HG03378 (cell line): ENCODE results near the gene SLC6A11.

Experiments
- ATAC-seq: cut with Tn5 transposase; IDR thresholded peaks from one replicate; pipeline ENCODE4 v1.9.1; 2021; ENCODE audit warnings: mild to moderate bottlenecking, moderate library complexity; ENCODE audit not compliant: unreplicated experiment

Gene SLC6A11

DNA sequence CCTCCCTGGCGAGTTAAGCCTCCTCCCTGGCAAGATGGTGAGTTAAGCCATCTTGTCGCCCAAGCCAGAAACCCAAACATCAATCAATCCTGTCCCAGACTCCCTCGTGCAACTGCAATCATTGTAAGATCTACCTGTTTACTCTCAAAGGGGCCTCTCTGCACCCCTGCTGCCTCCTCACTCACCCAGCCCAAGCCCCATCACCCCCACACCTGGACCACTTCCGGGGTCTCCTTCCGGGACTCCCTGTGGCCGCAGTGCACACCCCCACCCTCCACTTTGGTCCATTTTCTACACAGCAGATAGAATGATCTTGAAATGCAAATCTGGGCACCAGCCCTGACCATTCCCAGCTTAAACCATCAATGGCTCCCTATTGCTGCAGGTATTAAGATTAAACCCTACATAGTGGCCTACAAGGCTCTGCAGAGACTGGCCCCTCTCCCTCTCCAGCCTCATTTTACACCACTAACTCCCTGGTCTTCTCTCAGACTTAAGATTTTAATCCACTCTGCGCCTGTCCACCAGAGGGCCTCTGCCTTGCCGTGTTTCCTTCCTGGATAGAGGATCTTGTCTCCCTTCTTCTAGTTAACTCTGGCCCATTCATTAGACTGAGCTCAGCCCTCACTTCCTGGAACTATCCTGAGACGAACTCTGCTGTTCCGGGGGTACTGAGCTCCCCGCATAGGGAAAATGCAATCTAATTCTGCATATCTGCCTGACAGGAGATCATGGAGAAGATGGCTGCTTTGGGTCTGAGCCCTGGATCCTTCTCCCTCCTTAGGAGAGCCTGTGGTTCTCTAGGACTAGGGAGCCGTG lies 134.7 kb downstream of the SLC6A11 start:
- no peak for ATAC-seq

DNA sequence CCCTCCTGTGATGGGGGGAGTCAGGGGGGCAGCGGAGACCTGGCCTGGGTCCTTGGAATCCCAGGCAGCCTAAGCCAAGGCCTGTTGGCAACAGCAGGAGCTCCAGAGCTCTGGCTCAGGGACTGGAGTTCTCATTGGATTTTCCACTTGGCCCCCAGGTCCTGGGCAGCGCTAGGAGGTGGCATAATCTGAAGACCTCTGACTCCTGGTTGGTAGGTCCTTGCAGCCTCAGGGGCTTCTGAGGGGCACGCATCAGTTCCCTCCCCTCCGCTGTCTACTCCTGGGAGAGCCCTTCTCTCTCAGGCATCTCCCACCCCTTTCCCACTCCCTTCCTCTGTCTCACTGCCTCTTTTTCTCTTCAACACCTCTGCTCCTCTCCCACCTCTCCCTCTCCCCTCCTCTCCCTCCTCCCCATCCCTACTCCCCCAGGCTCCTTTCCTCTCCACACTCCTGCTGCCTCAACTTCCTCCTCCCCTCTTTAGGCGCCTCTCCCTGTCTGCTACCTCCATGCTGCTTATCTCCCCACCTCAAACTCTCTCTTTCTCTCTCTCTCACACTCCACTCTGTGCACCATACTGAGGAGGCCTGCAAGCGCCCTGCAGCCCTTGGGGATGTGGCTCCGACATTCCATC lies 135.4 kb downstream of the SLC6A11 start:
- no peak for ATAC-seq

DNA sequence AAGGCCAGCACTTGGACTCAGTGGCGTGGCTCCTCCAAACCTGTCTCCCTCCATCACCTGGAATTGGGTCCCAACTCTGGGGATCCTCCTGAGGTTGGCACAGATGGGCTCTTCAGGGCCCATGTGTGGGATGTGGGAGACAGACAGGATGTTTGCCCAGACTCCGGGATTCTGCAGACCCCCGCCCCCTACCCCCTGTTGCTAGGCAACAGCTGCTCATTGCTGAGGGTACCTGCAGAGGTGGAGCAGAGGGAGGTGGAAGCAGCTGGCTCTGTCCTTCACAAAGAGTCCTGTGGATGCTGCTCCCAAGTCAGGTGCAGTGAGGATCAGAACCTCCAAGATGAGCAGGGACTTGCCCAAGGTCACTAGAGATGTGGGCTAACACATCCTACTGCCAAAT lies 136.5 kb downstream of the SLC6A11 start:
- ATAC-seq: no peak

DNA sequence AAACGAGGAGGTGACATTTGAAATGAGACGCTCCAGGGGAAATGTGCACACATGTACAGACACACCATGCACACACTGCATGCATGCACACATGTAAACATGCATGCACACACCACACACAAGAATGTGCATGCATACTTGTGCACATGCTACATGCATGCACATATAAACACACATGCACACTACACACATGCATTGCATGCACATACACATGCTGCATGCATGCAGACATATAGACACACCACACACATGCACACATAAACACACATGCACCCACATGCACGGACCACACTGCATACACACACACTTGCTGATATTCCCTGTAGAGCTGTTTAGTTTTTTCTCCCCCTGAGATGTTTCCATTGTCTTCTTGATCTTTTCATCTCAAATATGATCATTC lies 138.7 kb downstream of the SLC6A11 start:
- ATAC-seq: no peak

DNA sequence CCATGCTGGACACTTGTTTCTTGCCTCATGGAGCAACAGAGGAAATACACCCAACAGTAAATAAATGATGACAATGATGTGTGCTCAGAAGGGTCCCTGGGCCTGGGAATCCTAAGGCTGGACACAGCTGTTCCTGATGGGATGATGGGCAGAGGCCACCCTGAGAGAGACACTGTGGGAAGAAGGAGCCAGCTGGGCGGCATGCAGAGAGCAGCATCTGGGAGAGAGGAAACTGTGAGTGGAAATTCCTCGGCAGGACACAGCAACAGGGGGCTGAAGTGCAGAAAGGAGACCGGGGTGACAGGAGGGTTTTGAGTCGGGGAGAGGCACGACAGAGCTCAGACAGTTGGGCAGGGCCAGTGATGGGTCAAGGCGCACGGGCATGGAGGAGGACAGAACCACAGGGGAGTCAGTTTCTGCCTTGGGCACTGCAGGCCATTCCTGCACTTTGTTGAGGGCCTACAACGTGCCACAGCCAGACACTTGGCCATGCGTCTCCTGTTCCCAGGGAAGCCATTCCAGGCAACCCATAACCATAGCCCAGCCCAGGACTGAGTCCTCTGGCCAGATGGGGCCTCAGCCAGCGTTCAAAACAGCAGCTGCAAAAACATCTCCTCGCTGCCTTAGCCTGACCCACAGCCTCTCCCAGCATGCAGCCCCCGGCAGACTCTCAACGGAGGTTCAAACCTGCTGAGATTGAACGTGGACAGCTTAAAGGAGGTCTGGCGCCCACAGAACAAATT lies 139.9 kb downstream of the SLC6A11 start:
- no peak for ATAC-seq

DNA sequence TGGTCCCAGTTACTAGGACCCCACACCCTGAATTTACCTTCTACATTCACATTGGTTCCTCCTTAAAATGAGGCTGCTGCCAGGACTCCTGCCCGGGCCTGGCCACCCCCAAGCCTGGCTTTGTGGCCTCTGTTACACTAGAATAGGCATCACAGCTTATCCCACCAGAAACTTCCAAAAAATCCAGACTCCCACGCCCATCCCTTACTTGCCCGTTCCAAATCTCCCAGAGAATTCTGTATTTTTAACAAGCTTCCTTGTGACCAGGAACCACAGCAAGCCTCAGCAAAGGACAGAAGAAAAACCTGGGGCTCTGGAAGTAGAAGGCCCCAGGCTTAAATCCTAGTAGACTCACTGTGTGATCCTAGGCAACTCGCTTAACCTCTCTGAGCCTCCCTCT lies 140.5 kb downstream of the SLC6A11 start:
- ATAC-seq: no peak

DNA sequence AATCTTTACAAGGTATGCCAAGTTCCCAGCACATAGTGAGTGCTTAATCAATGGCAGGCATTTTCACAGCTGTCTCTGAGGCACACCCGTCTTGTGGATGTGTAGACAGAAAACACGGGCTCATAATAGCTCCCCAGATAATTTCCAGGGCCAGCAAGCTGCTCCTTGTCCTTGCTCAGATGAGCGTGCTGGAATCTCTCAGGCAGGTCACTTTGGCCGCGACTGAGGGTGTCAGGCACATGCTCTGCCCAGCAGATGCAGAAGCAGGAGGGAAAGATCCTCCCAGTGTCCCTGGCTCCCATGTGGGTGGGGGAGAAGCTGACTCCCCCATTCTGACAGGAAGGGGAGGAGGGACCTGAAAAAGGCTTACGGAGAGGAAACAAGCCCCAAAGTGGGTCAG lies 141.0 kb downstream of the SLC6A11 start:
- no peak for ATAC-seq

DNA sequence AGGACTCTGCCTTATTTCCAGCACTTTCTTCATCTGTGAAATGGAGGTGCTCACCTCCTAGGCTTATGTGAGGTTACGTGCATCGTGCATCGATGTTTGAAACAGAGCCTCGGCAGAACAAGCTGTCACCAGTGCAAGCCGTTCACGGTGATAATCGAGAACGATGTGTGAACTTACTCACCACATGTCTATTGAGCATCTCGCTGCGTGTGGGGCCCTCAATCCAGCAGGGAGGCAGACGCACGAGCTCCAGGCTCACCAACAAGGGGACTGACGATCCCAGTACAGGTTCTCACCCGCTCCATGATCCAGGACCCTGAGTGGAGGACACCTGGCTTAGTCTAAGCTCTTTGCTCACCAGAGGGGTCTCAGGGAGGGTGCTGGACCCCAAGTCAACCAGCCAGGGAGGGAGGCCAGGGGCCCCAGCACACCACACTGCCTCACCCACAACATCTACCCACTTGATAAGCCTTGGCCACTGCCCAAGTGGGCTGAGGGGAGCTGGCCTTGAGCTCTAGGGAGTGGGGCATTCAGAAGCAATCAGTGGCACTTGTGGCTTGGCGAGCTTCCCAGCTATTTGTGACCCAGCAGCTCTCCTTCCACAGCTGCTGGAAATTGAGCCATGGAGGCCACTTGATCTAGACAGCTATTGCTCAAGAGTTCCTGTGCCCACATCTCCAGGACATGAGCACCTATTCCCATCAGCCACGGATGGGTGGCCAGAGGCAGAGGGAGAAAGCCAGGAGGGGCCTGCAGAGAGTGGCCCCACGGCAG lies 142.1 kb downstream of the SLC6A11 start:
- ATAC-seq: no peak

DNA sequence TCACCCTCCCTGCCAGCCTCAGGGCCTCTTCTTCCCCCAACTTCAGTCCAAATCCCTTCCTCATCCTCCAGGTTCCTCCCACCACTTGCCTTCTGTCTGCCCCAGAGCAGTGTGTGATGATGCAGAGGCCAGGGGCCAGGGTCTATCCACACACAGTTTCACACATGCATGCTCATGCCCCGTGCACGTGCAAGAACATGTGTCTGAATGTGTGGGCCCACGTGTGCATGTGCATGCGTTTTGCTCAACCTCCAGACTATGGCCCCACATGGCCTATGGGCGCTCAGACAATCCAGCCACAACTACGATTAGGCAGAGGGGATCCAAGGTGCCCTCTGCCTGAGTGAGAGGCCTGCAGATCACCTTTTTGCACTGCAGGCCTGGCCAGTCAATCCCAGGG lies 144.2 kb downstream of the SLC6A11 start:
- no peak for ATAC-seq

DNA sequence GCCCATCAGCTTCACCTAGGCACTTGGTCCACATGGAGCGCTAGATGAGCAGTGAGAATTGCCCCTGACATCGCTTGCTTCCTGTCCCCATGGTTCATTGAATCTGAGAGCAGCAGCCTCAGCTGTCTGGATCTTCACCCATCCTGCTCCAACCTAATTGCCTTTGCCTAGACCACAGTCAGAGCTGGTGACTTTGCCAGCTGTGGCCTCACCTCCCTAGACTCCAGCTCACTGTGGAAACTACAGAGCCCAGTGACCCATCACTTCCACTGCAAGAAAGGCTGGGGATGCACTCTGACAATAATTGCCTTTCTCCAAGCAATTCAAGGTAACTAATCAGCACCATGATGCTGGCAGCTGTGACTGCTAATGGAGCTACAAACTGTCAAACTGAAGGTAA lies 145.9 kb downstream of the SLC6A11 start:
- ATAC-seq: no peak

DNA sequence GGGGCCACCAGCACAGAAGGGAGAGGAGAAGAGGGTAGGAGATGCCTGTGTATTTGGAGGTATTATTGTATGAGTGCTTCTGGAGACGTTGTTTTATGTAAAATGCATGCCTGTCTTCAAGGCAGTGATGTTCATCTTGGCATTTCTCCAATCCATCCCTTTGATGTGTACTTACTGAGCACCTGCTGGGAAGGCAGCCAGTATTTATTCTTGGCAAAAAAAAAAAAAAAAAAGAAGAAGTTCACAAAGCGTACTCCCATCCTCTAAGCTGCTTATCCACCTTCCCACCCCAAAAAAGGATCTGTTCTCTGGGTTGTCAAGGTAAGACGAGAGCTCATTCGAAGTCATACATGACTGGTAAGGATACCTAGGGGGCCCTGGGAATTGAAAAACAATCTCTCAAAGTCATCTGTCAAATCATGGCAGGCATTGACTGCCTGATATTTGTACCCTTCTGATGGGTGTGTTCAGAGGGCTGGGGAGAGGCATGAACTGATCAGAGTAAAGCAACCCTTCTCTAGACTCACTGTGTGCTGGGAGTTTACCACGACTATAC lies 146.5 kb downstream of the SLC6A11 start:
- no peak for ATAC-seq

DNA sequence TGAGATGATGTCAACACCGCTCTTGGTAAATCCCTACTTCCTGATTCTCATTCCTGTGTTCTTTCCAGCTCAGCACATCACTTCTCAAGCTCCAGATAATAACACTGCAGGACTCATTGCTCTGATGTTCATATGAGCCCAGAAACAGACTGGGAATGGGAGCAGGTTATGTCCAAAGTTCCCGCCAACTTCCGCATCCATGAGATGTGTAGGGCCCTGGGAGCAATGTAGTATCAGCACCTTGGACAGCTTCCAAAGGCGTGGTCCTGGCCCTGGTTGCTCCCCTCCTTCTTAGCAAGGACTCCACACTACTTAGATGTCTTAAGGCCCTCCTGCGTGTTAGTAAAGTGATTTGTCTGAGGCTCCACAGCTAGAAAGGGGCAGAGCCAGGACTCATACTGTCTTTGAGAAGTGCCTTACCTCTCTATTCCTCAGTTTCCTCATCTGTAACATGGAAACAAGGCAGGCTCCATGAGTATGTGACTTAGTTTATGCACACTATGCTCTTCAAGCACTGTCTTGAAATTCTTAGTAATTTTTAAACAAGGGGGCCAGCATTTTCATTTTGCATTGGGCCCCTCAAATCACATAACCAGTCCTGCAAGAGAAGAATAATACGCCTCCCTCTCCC lies 148.6 kb downstream of the SLC6A11 start:
- no peak for ATAC-seq

DNA sequence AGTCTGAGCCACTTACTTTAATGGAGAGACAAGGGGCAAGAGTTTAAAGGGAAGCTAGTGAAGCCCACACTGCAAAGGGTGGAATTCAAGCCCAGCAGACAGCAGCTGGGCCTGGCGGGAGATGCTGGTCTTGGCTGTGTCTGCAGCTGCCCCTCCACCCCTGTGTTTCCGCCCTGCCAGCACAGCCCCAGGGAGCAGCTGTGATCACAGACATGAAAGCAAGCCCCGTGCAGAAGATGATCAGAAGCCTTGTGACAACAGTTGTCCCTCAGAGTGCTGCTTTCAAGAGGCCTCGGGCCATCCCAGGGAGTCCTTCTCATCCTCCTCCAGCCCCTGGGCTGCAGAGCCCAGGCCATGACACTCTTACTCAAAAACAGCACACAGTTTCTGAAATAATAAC lies 152.4 kb downstream of the SLC6A11 start:
- ATAC-seq: no peak

DNA sequence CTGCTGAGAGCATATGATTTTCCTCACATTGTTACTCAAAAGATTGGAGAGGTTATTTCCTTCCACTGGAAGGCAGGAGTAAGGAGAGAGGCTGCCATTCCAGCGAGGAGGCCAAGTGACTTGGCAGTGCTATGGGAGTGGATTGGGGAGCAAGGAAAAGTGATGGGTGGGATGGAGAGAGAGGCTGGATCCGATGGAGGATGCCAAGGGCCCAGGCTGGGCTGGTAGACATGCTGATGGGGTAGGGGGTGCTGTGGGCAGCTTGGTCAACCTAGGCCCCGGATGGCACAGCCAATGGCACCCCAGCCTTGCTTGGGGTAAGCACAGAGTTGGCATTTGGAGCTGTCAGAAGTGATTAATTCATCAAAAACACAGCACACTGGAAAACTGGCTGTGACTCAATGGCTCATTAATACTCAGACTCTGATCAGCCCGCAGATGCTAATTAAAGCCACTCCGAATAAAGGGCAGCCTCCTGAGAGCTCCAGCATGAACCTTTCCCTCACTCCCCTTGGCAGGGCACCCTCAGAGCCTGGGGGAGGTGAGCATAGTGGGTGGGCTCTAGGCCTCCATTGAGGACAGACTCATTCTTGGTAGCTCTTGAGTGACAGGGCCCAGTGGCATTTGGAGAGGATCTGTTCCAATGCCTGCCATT lies 154.4 kb downstream of the SLC6A11 start:
- ATAC-seq: no peak

DNA sequence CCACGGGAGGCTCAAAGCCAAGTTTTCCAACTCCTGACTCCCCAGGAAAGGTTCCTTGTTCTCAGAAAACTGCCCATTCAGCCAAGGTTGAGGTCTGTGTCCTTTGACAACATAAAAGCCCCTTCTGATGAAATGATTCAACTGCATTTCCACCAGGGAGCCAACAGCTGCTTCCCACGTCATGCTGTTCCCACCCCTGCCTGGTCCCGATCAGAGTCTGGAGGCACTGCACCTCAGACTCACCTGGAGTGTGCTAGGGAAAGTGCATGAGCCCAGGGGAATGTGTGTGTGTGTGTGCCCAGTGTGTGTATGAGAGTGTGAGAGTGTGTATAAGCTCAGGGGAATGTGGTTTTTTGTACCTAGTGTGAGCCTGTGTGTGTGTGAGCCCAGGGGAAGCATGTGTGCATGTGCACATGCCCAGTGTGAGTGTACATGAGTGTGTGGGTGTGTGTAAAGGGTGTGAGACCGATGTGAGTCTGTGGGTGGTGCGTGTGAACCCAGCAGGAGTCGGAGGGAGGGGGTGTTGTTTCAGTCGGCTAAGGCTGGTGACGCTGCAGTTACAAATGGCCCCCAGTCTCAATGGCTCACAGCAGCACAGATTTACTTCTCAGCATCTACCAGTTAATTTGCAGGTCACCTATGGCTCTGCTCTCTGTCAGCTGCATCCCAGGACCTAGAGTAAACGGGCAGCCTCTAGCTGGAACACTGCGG lies 156.2 kb downstream of the SLC6A11 start:
- ATAC-seq: no peak

DNA sequence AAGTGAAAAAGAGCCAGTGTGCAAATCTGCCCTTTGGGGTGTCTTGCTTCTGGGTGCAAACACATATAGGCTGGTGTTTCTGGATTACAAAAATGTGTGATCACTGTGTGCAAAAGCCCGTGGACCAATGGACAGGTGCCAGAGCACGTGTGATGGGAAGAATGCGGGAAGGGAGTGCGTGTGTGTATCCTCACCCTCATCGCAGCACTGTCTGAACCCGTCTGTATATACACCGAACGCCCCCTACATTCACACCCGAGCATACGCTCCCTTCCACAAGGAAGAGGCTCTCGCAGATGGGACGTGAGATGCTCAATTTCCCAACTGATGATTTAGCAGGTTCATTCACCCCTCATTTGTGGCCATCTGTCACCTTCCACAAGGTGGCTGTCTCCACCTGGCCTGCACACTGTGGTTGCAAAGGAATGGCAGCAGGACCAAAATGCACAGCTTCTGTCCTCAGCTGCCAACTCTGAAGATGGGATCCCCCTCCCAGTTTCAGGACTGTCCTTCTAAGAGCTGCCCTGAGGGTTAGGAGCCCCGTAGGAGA lies 157.1 kb downstream of the SLC6A11 start:
- no peak for ATAC-seq

DNA sequence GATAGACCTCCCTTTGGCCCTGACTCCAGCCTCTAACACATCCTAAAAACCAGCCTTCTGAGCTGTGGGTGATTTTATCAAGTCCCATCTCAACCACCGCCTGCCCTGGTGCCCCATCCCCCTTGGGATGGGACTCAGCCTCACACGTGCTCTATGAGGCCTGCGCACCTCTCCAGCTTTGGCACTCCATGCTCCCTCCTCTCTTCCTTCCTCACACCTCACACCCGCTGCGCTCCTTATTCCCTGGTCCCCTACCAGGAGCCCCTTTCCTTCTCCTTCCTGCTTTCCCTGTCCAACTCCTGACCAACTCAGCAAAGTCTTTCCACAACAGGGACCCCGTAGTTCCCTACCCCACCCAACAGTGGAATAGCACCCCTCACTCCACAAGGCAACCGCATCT lies 158.1 kb downstream of the SLC6A11 start:
- ATAC-seq: no peak

DNA sequence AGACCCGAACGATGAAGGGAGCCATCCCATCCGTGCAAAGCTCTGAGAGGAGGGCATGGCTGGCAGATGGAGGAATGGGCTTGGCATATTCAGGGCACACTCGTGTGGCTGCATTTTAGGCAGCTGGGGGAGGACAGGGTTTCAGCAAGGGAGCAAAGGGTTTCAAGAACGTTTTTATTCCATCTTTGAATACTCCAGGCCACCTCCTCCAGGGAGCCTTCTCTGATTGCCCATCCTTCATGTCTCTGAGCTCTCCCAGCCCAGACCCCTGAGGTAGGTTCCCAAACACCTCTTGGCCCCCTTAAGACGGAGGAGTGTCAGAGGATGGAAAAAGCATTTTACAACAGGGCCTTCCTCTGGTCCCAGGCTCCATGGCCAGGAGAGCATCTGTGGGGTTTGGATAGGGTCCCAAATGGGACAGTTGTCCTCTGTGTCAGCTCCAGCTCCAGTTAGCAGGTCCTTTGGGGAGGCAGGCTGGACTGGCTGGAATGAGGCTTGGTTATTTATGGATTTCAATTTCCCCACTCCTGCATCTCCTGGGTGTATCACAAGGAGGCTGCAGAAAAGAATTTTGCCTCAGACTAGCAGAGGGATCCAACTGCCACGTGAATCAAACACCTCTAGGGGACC lies 158.8 kb downstream of the SLC6A11 start:
- ATAC-seq: no peak
